H1 (cell line): ENCODE data around the gene MTX3. TPM values are rescaled to one million over a fixed set of nuclear protein-coding genes. Genes with fewer than 3 reads are reported as not detected.

Experiments used
- CTCF ChIA-PET: fragments of 300-600 bp; sonication (Branson Sonifier 250); formaldehyde crosslinking; loops from one replicate; lab custom pipeline; 2021; ENCODE audit not compliant: partially characterized antibody; lab: Charles Lee
- POLR2A ChIA-PET: fragments of 300-600 bp; sonication (Branson Sonifier 250); formaldehyde crosslinking; loops from one replicate; lab custom pipeline; 2021; ENCODE audit warnings: inconsistent platforms; ENCODE audit not compliant: partially characterized antibody; lab: Charles Lee
- DNase-seq, 2 experiments: peaks; one replicate each; pipeline versions ENCODE4 v3.0.0 to v3.0.0-alpha.2; 2010 to 2022; ENCODE audit warnings: low spot score in 2 of 2, low read depth in 1 of 2, mixed read lengths in 1 of 2
- FAIRE-seq: peaks from 2 replicates; lab custom pipeline; 2011; peaks lifted over from hg19 to GRCh38; lab: Jason Lieb, UNC
- H2AFZ ChIP-seq: 2 replicates; pipeline ENCODE4 v1.8.1; 2012; ENCODE audit warnings: low read length, inconsistent platforms
- H2AK5ac ChIP-seq: 2 replicates; pipeline ENCODE4 v1.6.1; 2013; ENCODE audit warnings: low read depth, low read length
- H2BK120ac ChIP-seq: replicated peaks from 2 replicates; pipeline ENCODE3; 2013; ENCODE audit warnings: low read depth, low read length, inconsistent platforms
- H2BK12ac ChIP-seq: 2 replicates; pipeline ENCODE4 v1.6.1; 2013; ENCODE audit warnings: low read depth, low read length
- H2BK15ac ChIP-seq: 2 replicates; pipeline ENCODE4 v1.6.1; 2013; ENCODE audit warnings: low read length
- H2BK20ac ChIP-seq: 2 replicates; pipeline ENCODE4 v1.6.1; 2013; ENCODE audit warnings: low read length
- H2BK5ac ChIP-seq: 2 replicates; pipeline ENCODE4 v1.6.1; 2013; ENCODE audit warnings: low read depth, low read length
- H3K14ac ChIP-seq: 2 replicates; pipeline ENCODE4 v1.6.1; 2013; ENCODE audit warnings: inconsistent platforms; ENCODE audit not compliant: insufficient read length
- H3K18ac ChIP-seq: 2 replicates; pipeline ENCODE4 v1.6.1; 2013; ENCODE audit warnings: low read length; ENCODE audit errors: extremely low read depth
- H3K23ac ChIP-seq: 2 replicates; pipeline ENCODE4 v1.6.1; 2013; ENCODE audit warnings: inconsistent platforms; ENCODE audit not compliant: insufficient read length
- H3K23me2 ChIP-seq: 2 replicates; pipeline ENCODE4 v1.6.1; 2013; ENCODE audit warnings: low read depth, low read length
- H3K27ac ChIP-seq: 2 replicates; pipeline ENCODE4 v1.6.1; 2011; ENCODE audit warnings: low read depth, low read length, inconsistent platforms
- H3K27me3 ChIP-seq, 4 experiments: replicated peaks in 1 of 4; 1 replicate in 1 of 4; 2 replicates in 3 of 4; pipeline versions ENCODE4 v1.6.1 to v1.8.1; 2011 to 2013; ENCODE audit warnings: low read length in 3 of 4, mild to moderate bottlenecking in 3 of 4, inconsistent platforms in 2 of 4, mixed read lengths in 2 of 4, moderate library complexity in 1 of 4; ENCODE audit not compliant: control insufficient read depth in 3 of 4, insufficient read depth in 3 of 4; ENCODE audit errors: extremely low read depth in 1 of 4
- H3K36me3 ChIP-seq, 4 experiments: 2 replicates each; pipeline versions ENCODE4 v1.6.1 to v1.8.1; 2011 to 2013; ENCODE audit warnings: mild to moderate bottlenecking in 4 of 4, low read length in 3 of 4, moderate library complexity in 2 of 4, control low read depth in 1 of 4, inconsistent platforms in 1 of 4; ENCODE audit not compliant: insufficient read depth in 4 of 4, control insufficient read depth in 2 of 4
- H3K4ac ChIP-seq: replicated peaks from 2 replicates; pipeline ENCODE3; 2013; ENCODE audit warnings: low read length, low read depth, mixed read lengths, inconsistent platforms; ENCODE audit not compliant: insufficient read length
- H3K4me1 ChIP-seq, 4 experiments: replicated peaks in 1 of 4; 1 replicate in 1 of 4; 2 replicates in 3 of 4; pipeline versions ENCODE4 v1.6.1 to v1.8.1; 2011 to 2013; ENCODE audit warnings: low read length in 3 of 4, inconsistent platforms in 2 of 4, mixed read lengths in 1 of 4; ENCODE audit not compliant: insufficient read depth in 4 of 4, control insufficient read depth in 3 of 4
- H3K4me2 ChIP-seq, 2 experiments: 2 replicates each; pipeline versions ENCODE4 v1.6.1 to v1.8.1; 2011 to 2013; ENCODE audit warnings: low read depth in 2 of 2, low read length in 2 of 2, control low read depth in 1 of 2, inconsistent platforms in 1 of 2, mild to moderate bottlenecking in 1 of 2; ENCODE audit not compliant: insufficient read depth in 1 of 2
- H3K4me3 ChIP-seq, 4 experiments: fragments of 200-600, 300-600 bp in 1 of 4; sonication (generic), shearing (Covaris generic), sonication (Bioruptor Twin) in 1 of 4; 2 replicates each; pipeline versions ENCODE4 v1.5.1 to v1.8.1; 2011 to 2016; ENCODE audit warnings: low read length in 4 of 4, low read depth in 3 of 4, control low read depth in 2 of 4, inconsistent platforms in 2 of 4, mild to moderate bottlenecking in 2 of 4, mixed read lengths in 1 of 4, moderate library complexity in 1 of 4; ENCODE audit not compliant: insufficient read depth in 2 of 4; ENCODE audit errors: extremely low read depth in 1 of 4
- H3K56ac ChIP-seq: replicated peaks from 2 replicates; pipeline ENCODE3; 2013; ENCODE audit warnings: low read depth, mild to moderate bottlenecking, mixed read lengths, low read length, inconsistent platforms; ENCODE audit not compliant: insufficient read length
- H3K79me1 ChIP-seq: 2 replicates; pipeline ENCODE4 v1.6.1; 2013; ENCODE audit warnings: low read depth, low read length, control low read depth
- H3K79me2 ChIP-seq, 2 experiments: 2 replicates each; pipeline versions ENCODE4 v1.6.1 to v1.8.1; 2012 to 2013; ENCODE audit warnings: low read length in 2 of 2, mild to moderate bottlenecking in 2 of 2, inconsistent platforms in 1 of 2; ENCODE audit not compliant: insufficient read depth in 2 of 2, control insufficient read depth in 1 of 2
- H3K9ac ChIP-seq, 4 experiments: replicated peaks in 1 of 4; 1 replicate in 1 of 4; 2 replicates in 3 of 4; pipeline versions ENCODE4 v1.6.1 to v1.8.1; 2011 to 2013; ENCODE audit warnings: low read depth in 3 of 4, low read length in 3 of 4, control low read depth in 2 of 4, mild to moderate bottlenecking in 2 of 4, moderate library complexity in 2 of 4, inconsistent platforms in 1 of 4; ENCODE audit errors: extremely low read depth in 1 of 4
- H3K9me3 ChIP-seq, 2 experiments: 2 replicates each; pipeline versions ENCODE4 v1.6.1 to v1.8.1; 2012 to 2013; ENCODE audit warnings: mild to moderate bottlenecking in 2 of 2, moderate library complexity in 2 of 2, control low read depth in 1 of 2, inconsistent platforms in 1 of 2, low read depth in 1 of 2, low read length in 1 of 2, mixed read lengths in 1 of 2; ENCODE audit not compliant: insufficient read depth in 2 of 2
- H4K20me1 ChIP-seq, 2 experiments: replicated peaks in 1 of 2; 2 replicates each; pipeline versions ENCODE3 to v1.8.1; 2011 to 2013; ENCODE audit warnings: inconsistent platforms in 2 of 2, low read length in 2 of 2, mild to moderate bottlenecking in 1 of 2; ENCODE audit not compliant: insufficient read depth in 2 of 2, control insufficient read depth in 1 of 2
- H4K5ac ChIP-seq: 2 replicates; pipeline ENCODE4 v1.6.1; 2013; ENCODE audit warnings: low read length, low read depth, mixed read lengths, inconsistent platforms; ENCODE audit not compliant: insufficient read length
- H4K8ac ChIP-seq: 2 replicates; pipeline ENCODE4 v1.8.0; 2013; ENCODE audit warnings: mild to moderate bottlenecking, moderate library complexity, low read length, inconsistent platforms; ENCODE audit not compliant: insufficient read depth; ENCODE audit errors: extremely low read depth
- H4K91ac ChIP-seq: replicated peaks from 2 replicates; pipeline ENCODE3; 2013; ENCODE audit warnings: low read length, mixed read lengths, inconsistent platforms; ENCODE audit not compliant: insufficient read length
- KDM4A ChIP-seq: IDR thresholded peaks from one replicate; pipeline ENCODE4 v1.7.1; 2012; ENCODE audit warnings: low read depth, mild to moderate bottlenecking, moderate library complexity, low read length, inconsistent platforms; ENCODE audit not compliant: severe bottlenecking
- WGBS, 2 experiments: shearing (Covaris generic) in 1 of 2; methylation state at CpG; one replicate each; pipeline versions ENCODE4 v1.1.6 to v1.1.7; 2013 to 2015; ENCODE audit warnings: low lambda C conversion rate in 2 of 2, mixed read lengths in 2 of 2, inconsistent platforms in 1 of 2, low coverage in 1 of 2, missing lambda C conversion rate in 1 of 2; ENCODE audit not compliant: insufficient replicate concordance in 2 of 2, insufficient coverage in 1 of 2, insufficient read length in 1 of 2; ENCODE audit errors: extremely low coverage in 1 of 2, missing lambda C conversion rate in 1 of 2; 5-methylcytosine and 5-hydroxymethylcytosine counted together
- polyA plus RNA-seq, 7 experiments: library from polyadenylated mRNA; depleted of rRNA in 3 of 7; stranded (reverse) in 5 of 7; unstranded in 2 of 7; fragments of >200 nt in 5 of 7; fragments of 200-250 nt in 2 of 7; gene quantifications; 1 replicate in 5 of 7; 2 replicates in 1 of 7; 4 replicates in 1 of 7; pipeline versions ENCODE4 v1.2.1 to v1.2.3, GENCODE V29; 2011 to 2013; ENCODE audit warnings: missing spikeins in 2 of 7, mixed read lengths in 2 of 7
- total RNA-seq: library from RNA; stranded (reverse); fragmentation: NEBNext Ultra II Directional; extraction: Animal tissue kit (Norgen Biotek cat#: 25700); gene quantifications from 2 replicates; pipeline ENCODE4 v1.2.1, GENCODE V29; 2021
- TF ChIP-seq, protein P1 (sequence below): IDR thresholded peaks from 2 replicates; pipeline ENCODE4 v1.6.1; 2012; ENCODE audit warnings: low read length, inconsistent platforms

Gene MTX3
- total and polyA plus RNA-seq, 2 of the 8 experiments (the other 6 are each of a cell fraction or from before 2014, with no cell fraction given), result 9.4 to 28.8 TPM

DNA sequence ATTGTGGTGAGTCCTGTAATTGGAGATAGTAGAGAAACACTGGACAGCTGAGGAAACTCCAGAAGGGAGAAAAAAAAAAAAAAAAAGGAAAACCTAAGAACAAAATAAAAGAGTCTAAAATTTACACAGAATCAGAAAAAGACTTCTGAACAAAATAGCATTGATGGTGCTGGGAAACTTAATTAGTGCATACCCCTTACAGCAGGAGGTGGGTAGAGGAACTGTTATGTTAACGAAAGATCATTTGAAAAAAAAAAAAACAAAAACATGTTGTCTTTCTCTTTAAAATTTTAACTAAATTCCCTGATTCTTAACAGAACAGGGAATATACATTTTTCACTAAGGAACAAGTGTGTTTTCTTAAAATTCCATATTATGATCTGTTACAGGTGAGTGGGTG, 11.6 kb upstream of the MTX3 start:
- DNase-seq (no peak), FAIRE-seq (no peak)
- H4K8ac ChIP-seq, result no peak overlapping the region
- H3K79me2 ChIP-seq, result no peaks in the 10 kb centered on the region
- no peak overlapping the region for H2BK12ac ChIP-seq
- no peak overlapping the region for H3K4ac ChIP-seq
- peak overlapping the region; percentile 86 for H4K5ac ChIP-seq
- no peak overlapping the region for H2BK120ac ChIP-seq
- TF ChIP-seq, protein P1, sequence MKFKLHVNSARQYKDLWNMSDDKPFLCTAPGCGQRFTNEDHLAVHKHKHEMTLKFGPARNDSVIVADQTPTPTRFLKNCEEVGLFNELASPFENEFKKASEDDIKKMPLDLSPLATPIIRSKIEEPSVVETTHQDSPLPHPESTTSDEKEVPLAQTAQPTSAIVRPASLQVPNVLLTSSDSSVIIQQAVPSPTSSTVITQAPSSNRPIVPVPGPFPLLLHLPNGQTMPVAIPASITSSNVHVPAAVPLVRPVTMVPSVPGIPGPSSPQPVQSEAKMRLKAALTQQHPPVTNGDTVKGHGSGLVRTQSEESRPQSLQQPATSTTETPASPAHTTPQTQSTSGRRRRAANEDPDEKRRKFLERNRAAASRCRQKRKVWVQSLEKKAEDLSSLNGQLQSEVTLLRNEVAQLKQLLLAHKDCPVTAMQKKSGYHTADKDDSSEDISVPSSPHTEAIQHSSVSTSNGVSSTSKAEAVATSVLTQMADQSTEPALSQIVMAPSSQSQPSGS, result no peak
- TF ChIP-seq KDM4A, result no peak
- no peaks in the 10 kb centered on the region for H3K27me3 ChIP-seq
- no peak overlapping the region for H3K9ac ChIP-seq
- no peak overlapping the region for H3K14ac ChIP-seq
- 27% methylated on average over 1 of the region's 1 CpG; no CpG with 5 or more reads in 1 of the 2 experiments for WGBS, 2 experiments
- no peak overlapping the region for H3K27ac ChIP-seq
- no peak overlapping the region for H3K56ac ChIP-seq
- no peaks in the 10 kb centered on the region for H4K20me1 ChIP-seq
- H3K23me2 ChIP-seq, result no peaks in the 10 kb centered on the region
- H3K4me3 ChIP-seq, result peak overlapping the region in 1 of 4 experiments; percentile 32; a peak in 2 of 8 replicates
- H2AFZ ChIP-seq, result no peak overlapping the region
- no peak overlapping the region for H2BK15ac ChIP-seq
- 0 out of 2 replicates have a peak, but pooled peaks cover 3% of the 10 kb centered on the region for H3K79me1 ChIP-seq
- H4K91ac ChIP-seq, result no peak overlapping the region
- H3K9me3 ChIP-seq, result no peaks in the 10 kb centered on the region
- CTCF ChIA-PET, result no interaction called here
- peaks cover 0 to 2% (median 0%) of the 10 kb centered on the region in 4 experiments; a peak in 1 of 8 replicates for H3K36me3 ChIP-seq
- no peak overlapping the region for H3K18ac ChIP-seq
- H2AK5ac ChIP-seq, result no peak overlapping the region
- peaks cover 4 to 16% (median 8%) of the 10 kb centered on the region in 4 experiments; a peak in 4 of 7 replicates for H3K4me1 ChIP-seq
- no peak overlapping the region for H2BK5ac ChIP-seq
- H3K4me2 ChIP-seq, result peak overlapping the region; percentile 30 to 67; a peak in 3 of 4 replicates
- H3K23ac ChIP-seq, result no peak overlapping the region
- POLR2A ChIA-PET, result no interaction called here
- no peak overlapping the region for H2BK20ac ChIP-seq
